Endodermal cell (in vitro differentiated cells): ENCODE data around the gene KLLN. TPM values are rescaled to one million over a fixed set of nuclear protein-coding genes. Genes with fewer than 3 reads are reported as not detected.
A peak's percentile ranks its signal among the peaks of the same experiment; 100 is the strongest.

ENCODE experiments used
- DNase-seq: peaks from one replicate; pipeline ENCODE4 v3.0.0-alpha.2; 2017
- H3K27ac ChIP-seq: 2 replicates; pipeline ENCODE4 v1.5.1; 2013; ENCODE audit warnings: mild to moderate bottlenecking, low read depth, low read length, moderate library complexity
- H3K27me3 ChIP-seq: 2 replicates; pipeline ENCODE4 v1.6.1; 2013; ENCODE audit warnings: mild to moderate bottlenecking, low read length, moderate library complexity; ENCODE audit not compliant: insufficient read depth, control insufficient read depth, poor library complexity, severe bottlenecking
- H3K36me3 ChIP-seq: 2 replicates; pipeline ENCODE4 v1.7.0; 2013; ENCODE audit warnings: mild to moderate bottlenecking, low read length, moderate library complexity; ENCODE audit not compliant: control insufficient read depth, insufficient read depth
- H3K4me1 ChIP-seq: one replicate; pipeline ENCODE4 v1.7.0; 2013; ENCODE audit warnings: low read length; ENCODE audit not compliant: control insufficient read depth, insufficient read depth
- H3K4me3 ChIP-seq: 2 replicates; pipeline ENCODE4 v1.5.1; 2013; ENCODE audit warnings: mild to moderate bottlenecking, low read length, moderate library complexity
- H3K9ac ChIP-seq: 2 replicates; pipeline ENCODE4 v1.6.1; 2013; ENCODE audit warnings: mild to moderate bottlenecking, low read length, moderate library complexity; ENCODE audit not compliant: poor library complexity, severe bottlenecking; ENCODE audit errors: extremely low read depth
- H3K9me3 ChIP-seq: 2 replicates; pipeline ENCODE4 v1.6.1; 2013; ENCODE audit warnings: mild to moderate bottlenecking, low read length, moderate library complexity; ENCODE audit not compliant: control insufficient read depth
- H3K27ac Mint-ChIP-seq: 2 replicates; pipeline ENCODE4 v1.8.0; 2020; ENCODE audit warnings: mixed read lengths
- H3K27me3 Mint-ChIP-seq: 2 replicates; pipeline ENCODE4 v1.8.0; 2021; ENCODE audit warnings: mild to moderate bottlenecking, mixed read lengths; ENCODE audit not compliant: insufficient read depth
- H3K36me3 Mint-ChIP-seq: 2 replicates; pipeline ENCODE4 v1.8.0; 2020; ENCODE audit warnings: low read depth, mixed read lengths
- H3K4me1 Mint-ChIP-seq: 2 replicates; pipeline ENCODE4 v1.8.0; 2020; ENCODE audit warnings: mixed read lengths
- H3K4me3 Mint-ChIP-seq: 2 replicates; pipeline ENCODE4 v1.8.0; 2020; ENCODE audit warnings: mild to moderate bottlenecking, moderate library complexity, mixed read lengths
- H3K9me3 Mint-ChIP-seq: 2 replicates; pipeline ENCODE4 v1.8.0; 2020; ENCODE audit warnings: mild to moderate bottlenecking, mixed read lengths
- WGBS, 2 experiments: methylation state at CpG; one replicate each; pipeline versions ENCODE4 v1.1.5 to v1.1.7; 2013; ENCODE audit warnings: missing lambda C conversion rate in 2 of 2, mixed read lengths in 1 of 2; ENCODE audit not compliant: insufficient coverage in 1 of 2, insufficient read length in 1 of 2; 5-methylcytosine and 5-hydroxymethylcytosine counted together
- total RNA-seq, 2 donors: library from RNA; stranded (reverse); fragmentation: NEBNext Ultra II Directional in 1 of 2; extraction: Animal tissue kit (Norgen Biotek cat#: 25700) in 1 of 2; gene quantifications; 2 replicates in 1 of 2; 3 replicates in 1 of 2; pipeline ENCODE4 v1.2.1, GENCODE V29; 2021
- TF ChIP-seq, protein P1 (sequence below): fragments of 200-600 bp; sonication (generic); conservative IDR thresholded peaks from 2 replicates; pipeline ENCODE4 v1.5.0; 2021; ENCODE audit warnings: antibody characterized with exemption, mild to moderate bottlenecking

The KLLN gene
- total RNA-seq, 2 donors from 2014 or later = 0.49 to 0.51 TPM

DNA sequence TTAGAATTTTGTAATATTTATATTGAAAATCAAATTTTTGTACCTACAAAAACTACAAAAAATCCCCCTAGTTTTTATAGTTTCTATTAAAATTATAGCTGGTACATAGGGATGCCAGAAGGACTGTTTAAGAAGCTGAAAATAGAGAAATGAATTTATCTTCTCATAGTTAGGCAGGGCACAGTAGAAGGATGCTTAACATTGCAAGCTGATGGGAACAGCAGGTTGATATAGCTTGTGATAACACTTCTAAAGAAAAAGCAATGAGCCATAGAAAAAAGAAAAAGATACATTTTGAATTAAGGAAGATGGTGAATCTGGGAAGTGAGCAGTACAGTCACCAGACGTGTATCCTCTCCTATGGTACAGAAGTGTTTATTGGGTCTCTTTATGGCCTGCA lies 32.1 kb upstream of the KLLN start:
- no peaks in the 10 kb centered on the region for H3K27me3 Mint-ChIP-seq
- H3K9me3 Mint-ChIP-seq = peaks cover 23% of the 10 kb centered on the region
- WGBS, 2 experiments = 100% methylated on average over 1 of the region's 1 CpG
- no peak overlapping the region for H3K4me3 ChIP-seq
- TF ChIP-seq, protein P1, sequence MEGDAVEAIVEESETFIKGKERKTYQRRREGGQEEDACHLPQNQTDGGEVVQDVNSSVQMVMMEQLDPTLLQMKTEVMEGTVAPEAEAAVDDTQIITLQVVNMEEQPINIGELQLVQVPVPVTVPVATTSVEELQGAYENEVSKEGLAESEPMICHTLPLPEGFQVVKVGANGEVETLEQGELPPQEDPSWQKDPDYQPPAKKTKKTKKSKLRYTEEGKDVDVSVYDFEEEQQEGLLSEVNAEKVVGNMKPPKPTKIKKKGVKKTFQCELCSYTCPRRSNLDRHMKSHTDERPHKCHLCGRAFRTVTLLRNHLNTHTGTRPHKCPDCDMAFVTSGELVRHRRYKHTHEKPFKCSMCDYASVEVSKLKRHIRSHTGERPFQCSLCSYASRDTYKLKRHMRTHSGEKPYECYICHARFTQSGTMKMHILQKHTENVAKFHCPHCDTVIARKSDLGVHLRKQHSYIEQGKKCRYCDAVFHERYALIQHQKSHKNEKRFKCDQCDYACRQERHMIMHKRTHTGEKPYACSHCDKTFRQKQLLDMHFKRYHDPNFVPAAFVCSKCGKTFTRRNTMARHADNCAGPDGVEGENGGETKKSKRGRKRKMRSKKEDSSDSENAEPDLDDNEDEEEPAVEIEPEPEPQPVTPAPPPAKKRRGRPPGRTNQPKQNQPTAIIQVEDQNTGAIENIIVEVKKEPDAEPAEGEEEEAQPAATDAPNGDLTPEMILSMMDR = no peak
- H3K9ac ChIP-seq = no peak overlapping the region
- no peak overlapping the region for H3K27ac Mint-ChIP-seq
- H3K4me3 Mint-ChIP-seq = no peak overlapping the region
- no peaks in the 10 kb centered on the region for H3K4me1 ChIP-seq
- peaks cover 30% of the 10 kb centered on the region for H3K36me3 ChIP-seq
- peaks cover 41% of the 10 kb centered on the region for H3K36me3 Mint-ChIP-seq
- H3K27ac ChIP-seq = no peak overlapping the region
- no peaks in the 10 kb centered on the region for H3K4me1 Mint-ChIP-seq
- no peaks in the 10 kb centered on the region for H3K27me3 ChIP-seq
- H3K9me3 ChIP-seq = peaks cover 10% of the 10 kb centered on the region
- no peak for DNase-seq

- DNase-seq = no peak
- H3K9me3 Mint-ChIP-seq = peaks cover 20% of the 10 kb centered on the region
- no peak overlapping the region for H3K27ac ChIP-seq
- H3K36me3 ChIP-seq = peaks cover 56% of the 10 kb centered on the region
- H3K4me1 Mint-ChIP-seq = no peaks in the 10 kb centered on the region
- no peaks in the 10 kb centered on the region for H3K27me3 Mint-ChIP-seq
- 92 to 100% methylated on average over 2 of the region's 2 CpGs for WGBS, 2 experiments
- H3K4me3 ChIP-seq = peak overlapping the region; percentile 63
- no peak overlapping the region for H3K4me3 Mint-ChIP-seq
- TF ChIP-seq, protein P1 = no peak
- no peaks in the 10 kb centered on the region for H3K27me3 ChIP-seq
- peaks cover 38% of the 10 kb centered on the region for H3K9me3 ChIP-seq
- no peaks in the 10 kb centered on the region for H3K4me1 ChIP-seq
- peaks cover 36% of the 10 kb centered on the region for H3K36me3 Mint-ChIP-seq
- H3K9ac ChIP-seq = no peak overlapping the region
- no peak overlapping the region for H3K27ac Mint-ChIP-seq
Observed at GRCh38 chr10:87887548-87888289, 24.4 kb upstream of the KLLN start.

DNA sequence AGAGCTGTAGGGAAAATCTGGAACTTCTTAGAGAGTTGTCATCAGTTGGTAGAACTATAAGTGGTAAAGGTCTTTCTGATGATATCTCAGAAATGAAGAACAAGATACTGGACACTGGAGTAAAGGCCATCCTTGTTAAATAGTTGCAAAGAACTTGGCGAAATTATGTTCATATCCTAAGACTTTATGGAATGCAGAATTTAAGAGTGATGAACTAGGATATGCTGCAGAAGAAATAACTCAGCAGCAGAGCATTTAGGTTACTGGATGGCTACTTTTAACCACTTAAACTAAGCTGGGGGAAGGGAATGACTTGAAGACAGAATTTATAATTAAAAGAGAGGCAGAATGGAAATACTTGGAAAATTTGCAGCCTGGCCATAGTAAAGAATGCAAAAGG lies 23.8 kb upstream of the KLLN start:
- DNase-seq = no peak
- 95% methylated on average over 1 of the region's 1 CpG; no CpG with 5 or more reads in 1 of the 2 experiments for WGBS, 2 experiments
- Mint-ChIP-seq H3K4me3 (no peak overlapping the region), H3K27ac (no peak overlapping the region), H3K27me3 (no peaks in the 10 kb centered on the region), H3K9me3 (peaks cover 20% of the 10 kb centered on the region), H3K4me1 (no peaks in the 10 kb centered on the region), H3K36me3 (peaks cover 38% of the 10 kb centered on the region)
- Histone ChIP-seq H3K9ac (no peak overlapping the region), H3K27ac (no peak overlapping the region), H3K36me3 (peaks cover 62% of the 10 kb centered on the region), H3K4me3 (peak overlapping the region; percentile 63), H3K27me3 (no peaks in the 10 kb centered on the region), H3K9me3 (peaks cover 38% of the 10 kb centered on the region), H3K4me1 (no peaks in the 10 kb centered on the region)
- TF ChIP-seq, protein P1 = no peak
